B cell (primary cell): ENCODE results near the gene PROM1. TPM values are rescaled to one million over a fixed set of nuclear protein-coding genes. Genes with fewer than 3 reads are reported as not detected.

ENCODE experiments used
- ATAC-seq: fragments of 200-7000 bp; cut with Tn5 transposase; one replicate; pipeline ENCODE4 v1.10.0; 2021; ENCODE audit warnings: low read depth, mild to moderate bottlenecking, moderate number of reproducible peaks, moderate library complexity
- CTCF ChIA-PET: fragments of 350-600 bp; sonication (Branson Sonifier 250); formaldehyde crosslinking; loops from one replicate; lab custom pipeline; 2021; ENCODE audit warnings: antibody characterized with exemption, inconsistent platforms; lab: Charles Lee
- POLR2A ChIA-PET: fragments of 350-600 bp; sonication (Branson Sonifier 250); formaldehyde crosslinking; loops from one replicate; lab custom pipeline; 2021; ENCODE audit warnings: antibody characterized with exemption; lab: Charles Lee
- DNase-seq: peaks from one replicate; pipeline ENCODE4 v3.0.0; 2013
- H2AFZ ChIP-seq: 2 replicates; pipeline ENCODE4 v1.6.1; 2012; ENCODE audit warnings: mild to moderate bottlenecking, low read depth, low read length; ENCODE audit not compliant: insufficient read depth, poor library complexity, severe bottlenecking
- H3K27ac ChIP-seq, 2 donors: 1 replicate in 1 of 2; 2 replicates in 1 of 2; pipeline ENCODE4 v1.5.1; 2012 to 2013; ENCODE audit warnings: low read length in 2 of 2, mild to moderate bottlenecking in 2 of 2, moderate library complexity in 1 of 2
- H3K27me3 ChIP-seq, 4 experiments: fragments of 200-600 bp in 1 of 4; sonication (generic) in 1 of 4; replicated peaks in 1 of 4; 1 replicate in 2 of 4; 2 replicates in 2 of 4; pipeline versions ENCODE4 v1.6.1 to v1.7.0; 2013 to 2016; ENCODE audit warnings: low read length in 3 of 4, mild to moderate bottlenecking in 2 of 4, mixed read lengths in 1 of 4, moderate library complexity in 1 of 4; ENCODE audit not compliant: insufficient read depth in 4 of 4, control insufficient read depth in 3 of 4; ENCODE audit errors: control extremely low read depth in 1 of 4
- H3K36me3 ChIP-seq, 2 experiments: replicated peaks in 1 of 2; 1 replicate in 1 of 2; 2 replicates in 1 of 2; pipeline versions ENCODE4 v1.6.1 to v1.7.1; 2013; ENCODE audit warnings: low read length in 1 of 2; ENCODE audit not compliant: insufficient read depth in 2 of 2, control insufficient read depth in 1 of 2; ENCODE audit errors: control extremely low read depth in 1 of 2, extremely low read depth in 1 of 2
- H3K4me1 ChIP-seq, 2 donors: fragments of 200-600 bp in 1 of 2; sonication (generic) in 1 of 2; 1 replicate in 1 of 2; 2 replicates in 1 of 2; pipeline versions ENCODE4 v1.5.1 to v1.6.1; 2013 to 2017; ENCODE audit warnings: low read length in 2 of 2; ENCODE audit not compliant: control insufficient read depth in 2 of 2, insufficient read depth in 2 of 2
- H3K4me2 ChIP-seq: replicated peaks from 2 replicates; pipeline ENCODE3; 2012; ENCODE audit warnings: mild to moderate bottlenecking, low read depth, low read length; ENCODE audit not compliant: poor library complexity, severe bottlenecking
- H3K4me3 ChIP-seq, 5 experiments: fragments of 200-600 bp in 1 of 5; sonication (generic) in 1 of 5; 1 replicate in 3 of 5; 2 replicates in 2 of 5; pipeline versions ENCODE4 v1.5.1 to v1.7.0; 2011 to 2016; ENCODE audit warnings: low read length in 4 of 5, mild to moderate bottlenecking in 4 of 5, low read depth in 2 of 5, control low read depth in 1 of 5, moderate library complexity in 1 of 5; ENCODE audit not compliant: insufficient read depth in 1 of 5; ENCODE audit errors: control extremely low read depth in 1 of 5, extremely low read depth in 1 of 5
- H3K79me2 ChIP-seq: fragments of 200-600 bp; sonication (generic); one replicate; pipeline ENCODE4 v1.6.0; 2016; ENCODE audit warnings: low read length; ENCODE audit not compliant: control insufficient read depth, insufficient read depth
- H3K9ac ChIP-seq: fragments of 200-600 bp; sonication (generic); 2 replicates; pipeline ENCODE4 v1.6.1; 2017; ENCODE audit warnings: mild to moderate bottlenecking, low read length, moderate library complexity
- H3K9me3 ChIP-seq, 3 donors: one replicate each; pipeline versions ENCODE4 v1.6.1 to v1.7.1; 2013; ENCODE audit warnings: low read length in 2 of 3; ENCODE audit not compliant: control insufficient read depth in 2 of 3, insufficient read depth in 1 of 3; ENCODE audit errors: control extremely low read depth in 1 of 3
- H4K20me1 ChIP-seq: 2 replicates; pipeline ENCODE4 v1.6.0; 2012; ENCODE audit warnings: mild to moderate bottlenecking, low read length; ENCODE audit not compliant: insufficient read depth, control insufficient read depth, poor library complexity, severe bottlenecking
- H3K27ac Mint-ChIP-seq: one replicate; pipeline ENCODE4 v1.8.0; 2021; ENCODE audit warnings: mixed read lengths
- H3K27me3 Mint-ChIP-seq: one replicate; pipeline ENCODE4 v1.8.0; 2021; ENCODE audit warnings: mixed read lengths
- H3K4me1 Mint-ChIP-seq: one replicate; pipeline ENCODE4 v1.8.0; 2021; ENCODE audit warnings: mixed read lengths
- H3K4me3 Mint-ChIP-seq: one replicate; pipeline ENCODE4 v1.8.0; 2021; ENCODE audit warnings: mixed read lengths
- H3K9me3 Mint-ChIP-seq: one replicate; pipeline ENCODE4 v1.8.0; 2022; ENCODE audit warnings: mixed read lengths; ENCODE audit not compliant: insufficient read depth
- EZH2 ChIP-seq: IDR thresholded peaks from 2 replicates; pipeline ENCODE4 v1.6.1; 2012; ENCODE audit warnings: borderline replicate concordance, low read depth, mild to moderate bottlenecking, moderate library complexity, low read length; ENCODE audit not compliant: insufficient read depth, poor library complexity, severe bottlenecking
- WGBS: methylation state at CpG from one replicate; pipeline ENCODE4 v1.1.5; 2013; ENCODE audit warnings: missing lambda C conversion rate; ENCODE audit not compliant: insufficient coverage; 5-methylcytosine and 5-hydroxymethylcytosine counted together
- intact Hi-C: fragments of 100-400 bp; cut with micrococcal nuclease; formaldehyde crosslinking; loops from one replicate; pipeline ENCODE4 v1.10.0; 2022
- polyA plus RNA-seq: library from polyadenylated mRNA; depleted of rRNA; stranded (reverse); fragments of >200 nt; gene quantifications from 2 replicates; pipeline ENCODE4 v1.2.3, GENCODE V29; 2012
- total RNA-seq, 2 donors: library from RNA; stranded (reverse); fragments of 120-200 nt in 1 of 2; gene quantifications; 1 replicate in 1 of 2; 2 replicates in 1 of 2; pipeline versions ENCODE4 v1.2.3 to v1.2.4, GENCODE V29; 2013 to 2022
- TF ChIP-seq, protein P1 (sequence below): fragments of 200-600 bp; IDR thresholded peaks from one replicate; pipeline ENCODE4 v1.8.0; 2022; ENCODE audit warnings: antibody characterized with exemption, mild to moderate bottlenecking

Gene PROM1
- total and polyA plus RNA-seq, 2 donors (not counting 1 experiment from before 2014, with no cell fraction given) = 0.04 TPM; not detected in 1

DNA sequence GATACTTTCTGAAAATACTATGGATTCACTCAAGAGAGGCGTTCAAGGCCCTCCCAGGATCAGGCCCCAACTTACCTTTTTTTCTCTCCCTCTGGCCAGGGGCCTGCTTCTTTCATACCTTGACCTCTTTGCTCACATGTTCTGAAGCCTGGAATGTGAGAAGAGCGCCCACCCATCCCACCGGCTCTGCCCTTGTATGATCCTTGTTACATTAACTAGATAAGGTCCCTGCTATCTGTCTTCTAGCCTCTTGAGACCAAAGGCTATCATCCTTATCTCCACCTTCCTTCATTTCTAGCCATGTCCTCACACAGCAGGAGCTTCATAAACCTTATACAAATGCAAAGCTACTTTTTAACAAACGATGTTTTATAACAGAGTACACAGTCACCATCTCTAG lies 45.9 kb downstream of the PROM1 start:
- ChIA-PET POLR2A (no interaction called here), CTCF (no interaction called here)
- Histone ChIP-seq H3K4me1 (peaks cover 0 to 5% of the 10 kb centered on the region in 2 donors), H3K36me3 (no peaks in the 10 kb centered on the region), H3K4me2 (no peak overlapping the region), H3K9me3 (no peaks in the 10 kb centered on the region), H3K27ac (no peak overlapping the region), H4K20me1 (no peaks in the 10 kb centered on the region), H2AFZ (no peak overlapping the region), H3K79me2 (no peaks in the 10 kb centered on the region), H3K9ac (no peak overlapping the region), H3K27me3 (peaks cover 0 to 2% (median 0%) of the 10 kb centered on the region in 4 experiments), H3K4me3 (no peak overlapping the region)
- no peak overlapping the region for H3K27ac Mint-ChIP-seq
- no peak for DNase-seq
- peaks cover 3% of the 10 kb centered on the region for H3K27me3 Mint-ChIP-seq
- H3K4me3 Mint-ChIP-seq = no peak overlapping the region
- no peak for ATAC-seq
- TF ChIP-seq, protein P1, sequence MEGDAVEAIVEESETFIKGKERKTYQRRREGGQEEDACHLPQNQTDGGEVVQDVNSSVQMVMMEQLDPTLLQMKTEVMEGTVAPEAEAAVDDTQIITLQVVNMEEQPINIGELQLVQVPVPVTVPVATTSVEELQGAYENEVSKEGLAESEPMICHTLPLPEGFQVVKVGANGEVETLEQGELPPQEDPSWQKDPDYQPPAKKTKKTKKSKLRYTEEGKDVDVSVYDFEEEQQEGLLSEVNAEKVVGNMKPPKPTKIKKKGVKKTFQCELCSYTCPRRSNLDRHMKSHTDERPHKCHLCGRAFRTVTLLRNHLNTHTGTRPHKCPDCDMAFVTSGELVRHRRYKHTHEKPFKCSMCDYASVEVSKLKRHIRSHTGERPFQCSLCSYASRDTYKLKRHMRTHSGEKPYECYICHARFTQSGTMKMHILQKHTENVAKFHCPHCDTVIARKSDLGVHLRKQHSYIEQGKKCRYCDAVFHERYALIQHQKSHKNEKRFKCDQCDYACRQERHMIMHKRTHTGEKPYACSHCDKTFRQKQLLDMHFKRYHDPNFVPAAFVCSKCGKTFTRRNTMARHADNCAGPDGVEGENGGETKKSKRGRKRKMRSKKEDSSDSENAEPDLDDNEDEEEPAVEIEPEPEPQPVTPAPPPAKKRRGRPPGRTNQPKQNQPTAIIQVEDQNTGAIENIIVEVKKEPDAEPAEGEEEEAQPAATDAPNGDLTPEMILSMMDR = no peak
- no peak for TF ChIP-seq EZH2
- WGBS = 93% methylated on average over 3 of the region's 4 CpGs
- H3K4me1 Mint-ChIP-seq = peaks cover 3% of the 10 kb centered on the region
- no peaks in the 10 kb centered on the region for H3K9me3 Mint-ChIP-seq
- intact Hi-C loops = no loop called here

DNA sequence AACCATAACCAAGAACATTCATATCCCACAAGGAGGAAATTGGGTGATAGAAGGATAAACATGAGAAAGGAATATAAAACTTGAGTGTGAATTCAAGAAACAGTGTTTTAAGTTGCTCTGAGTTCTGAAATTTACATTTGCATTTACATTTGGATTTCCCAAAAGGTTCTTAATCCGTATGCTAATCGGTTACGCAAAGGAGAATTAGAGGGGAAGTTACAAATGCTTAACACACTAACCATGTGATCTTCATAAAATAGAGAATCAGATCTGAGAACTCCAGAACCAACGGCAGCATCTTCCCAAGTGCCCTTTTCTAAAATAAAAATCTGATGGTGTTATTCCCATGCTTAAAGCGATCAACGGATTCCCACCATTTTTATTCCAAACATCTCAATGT lies 48.0 kb downstream of the PROM1 start:
- no peak for DNase-seq
- Histone ChIP-seq H3K36me3 (no peaks in the 10 kb centered on the region), H3K4me3 (no peak overlapping the region), H3K27me3 (peaks cover 0 to 2% (median 0%) of the 10 kb centered on the region in 4 experiments), H3K79me2 (no peaks in the 10 kb centered on the region), H3K27ac (no peak overlapping the region), H3K9me3 (no peaks in the 10 kb centered on the region), H2AFZ (no peak overlapping the region), H3K4me1 (peaks cover 8 to 10% of the 10 kb centered on the region in 2 donors), H4K20me1 (no peaks in the 10 kb centered on the region), H3K9ac (no peak overlapping the region), H3K4me2 (no peak overlapping the region)
- Mint-ChIP-seq H3K4me1 (peaks cover 3% of the 10 kb centered on the region), H3K4me3 (no peak overlapping the region), H3K27me3 (peaks cover 1% of the 10 kb centered on the region), H3K27ac (no peak overlapping the region), H3K9me3 (no peaks in the 10 kb centered on the region)
- TF ChIP-seq EZH2 = no peak
- TF ChIP-seq, protein P1 = no peak
- POLR2A ChIA-PET = no interaction called here
- no peak for ATAC-seq
- CTCF ChIA-PET = interaction anchor here (1.1 kb wide), 1 partner anchor 9 kb away, joined by 3 read pairs; no protein-coding TSS in a partner anchor
- 100% methylated on average over 3 of the region's 6 CpGs for WGBS
- intact Hi-C loops = no loop called here
